PC-3 (cell line): ENCODE measurements around the gene SPTLC2.

ENCODE experiments used
- EZH2 ChIP-seq: fragments of 300-600 bp; sonication (generic); IDR thresholded peaks from one replicate; pipeline ENCODE4 v1.6.1; 2017; ENCODE audit warnings: antibody characterized with exemption, mild to moderate bottlenecking, low read length; ENCODE audit not compliant: unreplicated experiment
- EZH2phosphoT487 ChIP-seq: fragments of 300-600 bp; sonication (generic); IDR thresholded peaks from 2 replicates; pipeline ENCODE4 v1.6.1; 2018; ENCODE audit warnings: mild to moderate bottlenecking, antibody characterized with exemption, low read length, borderline replicate concordance
- TF ChIP-seq, protein P1 (sequence below): fragments of 300-600 bp; sonication (generic); conservative IDR thresholded peaks from 2 replicates; pipeline ENCODE4 v1.5.1; 2017; ENCODE audit warnings: antibody characterized with exemption, low read depth, mild to moderate bottlenecking, low read length

DNA sequence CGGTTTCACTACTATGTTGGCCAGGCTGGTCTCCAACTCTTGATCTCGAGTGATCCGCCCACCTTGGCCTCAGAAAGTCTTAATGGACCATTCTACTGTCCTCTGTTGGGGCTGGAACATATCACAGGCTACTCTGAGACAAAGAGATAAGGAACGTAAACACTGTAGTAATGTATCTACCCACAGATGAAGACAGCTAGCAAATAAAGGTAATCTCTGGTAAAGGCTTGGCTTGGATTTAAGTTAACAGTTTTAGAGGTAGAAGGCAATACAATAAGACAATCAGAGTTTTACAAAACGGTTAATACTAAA, 73.2 kb downstream of the SPTLC2 start:
- TF ChIP-seq, protein P1, sequence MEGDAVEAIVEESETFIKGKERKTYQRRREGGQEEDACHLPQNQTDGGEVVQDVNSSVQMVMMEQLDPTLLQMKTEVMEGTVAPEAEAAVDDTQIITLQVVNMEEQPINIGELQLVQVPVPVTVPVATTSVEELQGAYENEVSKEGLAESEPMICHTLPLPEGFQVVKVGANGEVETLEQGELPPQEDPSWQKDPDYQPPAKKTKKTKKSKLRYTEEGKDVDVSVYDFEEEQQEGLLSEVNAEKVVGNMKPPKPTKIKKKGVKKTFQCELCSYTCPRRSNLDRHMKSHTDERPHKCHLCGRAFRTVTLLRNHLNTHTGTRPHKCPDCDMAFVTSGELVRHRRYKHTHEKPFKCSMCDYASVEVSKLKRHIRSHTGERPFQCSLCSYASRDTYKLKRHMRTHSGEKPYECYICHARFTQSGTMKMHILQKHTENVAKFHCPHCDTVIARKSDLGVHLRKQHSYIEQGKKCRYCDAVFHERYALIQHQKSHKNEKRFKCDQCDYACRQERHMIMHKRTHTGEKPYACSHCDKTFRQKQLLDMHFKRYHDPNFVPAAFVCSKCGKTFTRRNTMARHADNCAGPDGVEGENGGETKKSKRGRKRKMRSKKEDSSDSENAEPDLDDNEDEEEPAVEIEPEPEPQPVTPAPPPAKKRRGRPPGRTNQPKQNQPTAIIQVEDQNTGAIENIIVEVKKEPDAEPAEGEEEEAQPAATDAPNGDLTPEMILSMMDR: no peak
- TF ChIP-seq EZH2 (no peak), EZH2phosphoT487 (no peak)
